Stomach (tissue), 4 donors: ENCODE data around the gene CAPN9.

Source experiments
- CTCF ChIP-seq, 7 experiments: fragments of 450-650 bp in 4 of 7; fragments of 200-600 bp in 3 of 7; sonication (generic) in 3 of 7; IDR thresholded peaks; one replicate each; pipeline ENCODE4 v1.5.1; 2016 to 2019; ENCODE audit warnings: antibody characterized with exemption in 7 of 7, control low read depth in 2 of 7, mild to moderate bottlenecking in 1 of 7
- POLR2A ChIP-seq, 4 donors: fragments of 450-650 bp; IDR thresholded peaks; one replicate each; pipeline ENCODE4 v1.6.1; 2016; ENCODE audit warnings: antibody characterized with exemption in 4 of 4, control low read depth in 2 of 4, mild to moderate bottlenecking in 1 of 4, moderate library complexity in 1 of 4
- POLR2AphosphoS5 ChIP-seq, 3 donors: sonication (generic); formaldehyde crosslinking; IDR thresholded peaks; one replicate each; pipeline ENCODE4 v1.6.1; 2016; ENCODE audit warnings: antibody characterized with exemption in 3 of 3

- TF ChIP-seq CTCF (IDR thresholded peaks at IDR 0.05) = no peak
- no peak for TF ChIP-seq POLR2A (IDR thresholded peaks at IDR 0.05)
- no peak for TF ChIP-seq POLR2AphosphoS5 (IDR thresholded peaks at IDR 0.05)
Observed at GRCh38 chr1:230794871-230795605, 47.9 kb downstream of the CAPN9 start.
